H1 (cell line): Measurements from ENCODE around the gene NCF2. TPM values are rescaled to one million over a fixed set of nuclear protein-coding genes. Genes with fewer than 3 reads are reported as not detected.

ENCODE experiments used
- CTCF ChIA-PET: fragments of 300-600 bp; sonication (Branson Sonifier 250); formaldehyde crosslinking; loops from one replicate; lab custom pipeline; 2021; ENCODE audit not compliant: partially characterized antibody; lab: Charles Lee
- POLR2A ChIA-PET: fragments of 300-600 bp; sonication (Branson Sonifier 250); formaldehyde crosslinking; loops from one replicate; lab custom pipeline; 2021; ENCODE audit warnings: inconsistent platforms; ENCODE audit not compliant: partially characterized antibody; lab: Charles Lee
- DNase-seq, 2 experiments: peaks; one replicate each; pipeline versions ENCODE4 v3.0.0 to v3.0.0-alpha.2; 2010 to 2022; ENCODE audit warnings: low spot score in 2 of 2, low read depth in 1 of 2, mixed read lengths in 1 of 2
- FAIRE-seq: peaks from 2 replicates; lab custom pipeline; 2011; peaks lifted over from hg19 to GRCh38; lab: Jason Lieb, UNC
- H2AFZ ChIP-seq: 2 replicates; pipeline ENCODE4 v1.8.1; 2012; ENCODE audit warnings: low read length, inconsistent platforms
- H2AK5ac ChIP-seq: 2 replicates; pipeline ENCODE4 v1.6.1; 2013; ENCODE audit warnings: low read depth, low read length
- H2BK120ac ChIP-seq: replicated peaks from 2 replicates; pipeline ENCODE3; 2013; ENCODE audit warnings: low read depth, low read length, inconsistent platforms
- H2BK12ac ChIP-seq: 2 replicates; pipeline ENCODE4 v1.6.1; 2013; ENCODE audit warnings: low read depth, low read length
- H2BK15ac ChIP-seq: 2 replicates; pipeline ENCODE4 v1.6.1; 2013; ENCODE audit warnings: low read length
- H2BK20ac ChIP-seq: 2 replicates; pipeline ENCODE4 v1.6.1; 2013; ENCODE audit warnings: low read length
- H2BK5ac ChIP-seq: 2 replicates; pipeline ENCODE4 v1.6.1; 2013; ENCODE audit warnings: low read depth, low read length
- H3K14ac ChIP-seq: 2 replicates; pipeline ENCODE4 v1.6.1; 2013; ENCODE audit warnings: inconsistent platforms; ENCODE audit not compliant: insufficient read length
- H3K18ac ChIP-seq: 2 replicates; pipeline ENCODE4 v1.6.1; 2013; ENCODE audit warnings: low read length; ENCODE audit errors: extremely low read depth
- H3K23ac ChIP-seq: 2 replicates; pipeline ENCODE4 v1.6.1; 2013; ENCODE audit warnings: inconsistent platforms; ENCODE audit not compliant: insufficient read length
- H3K23me2 ChIP-seq: 2 replicates; pipeline ENCODE4 v1.6.1; 2013; ENCODE audit warnings: low read depth, low read length
- H3K27ac ChIP-seq: 2 replicates; pipeline ENCODE4 v1.6.1; 2011; ENCODE audit warnings: low read depth, low read length, inconsistent platforms
- H3K27me3 ChIP-seq, 4 experiments: replicated peaks in 1 of 4; 1 replicate in 1 of 4; 2 replicates in 3 of 4; pipeline versions ENCODE4 v1.6.1 to v1.8.1; 2011 to 2013; ENCODE audit warnings: low read length in 3 of 4, mild to moderate bottlenecking in 3 of 4, inconsistent platforms in 2 of 4, mixed read lengths in 2 of 4, moderate library complexity in 1 of 4; ENCODE audit not compliant: control insufficient read depth in 3 of 4, insufficient read depth in 3 of 4; ENCODE audit errors: extremely low read depth in 1 of 4
- H3K36me3 ChIP-seq, 4 experiments: 2 replicates each; pipeline versions ENCODE4 v1.6.1 to v1.8.1; 2011 to 2013; ENCODE audit warnings: mild to moderate bottlenecking in 4 of 4, low read length in 3 of 4, moderate library complexity in 2 of 4, control low read depth in 1 of 4, inconsistent platforms in 1 of 4; ENCODE audit not compliant: insufficient read depth in 4 of 4, control insufficient read depth in 2 of 4
- H3K4ac ChIP-seq: replicated peaks from 2 replicates; pipeline ENCODE3; 2013; ENCODE audit warnings: low read length, low read depth, mixed read lengths, inconsistent platforms; ENCODE audit not compliant: insufficient read length
- H3K4me1 ChIP-seq, 4 experiments: replicated peaks in 1 of 4; 1 replicate in 1 of 4; 2 replicates in 3 of 4; pipeline versions ENCODE4 v1.6.1 to v1.8.1; 2011 to 2013; ENCODE audit warnings: low read length in 3 of 4, inconsistent platforms in 2 of 4, mixed read lengths in 1 of 4; ENCODE audit not compliant: insufficient read depth in 4 of 4, control insufficient read depth in 3 of 4
- H3K4me2 ChIP-seq, 2 experiments: 2 replicates each; pipeline versions ENCODE4 v1.6.1 to v1.8.1; 2011 to 2013; ENCODE audit warnings: low read depth in 2 of 2, low read length in 2 of 2, control low read depth in 1 of 2, inconsistent platforms in 1 of 2, mild to moderate bottlenecking in 1 of 2; ENCODE audit not compliant: insufficient read depth in 1 of 2
- H3K4me3 ChIP-seq, 4 experiments: fragments of 200-600, 300-600 bp in 1 of 4; sonication (generic), shearing (Covaris generic), sonication (Bioruptor Twin) in 1 of 4; 2 replicates each; pipeline versions ENCODE4 v1.5.1 to v1.8.1; 2011 to 2016; ENCODE audit warnings: low read length in 4 of 4, low read depth in 3 of 4, control low read depth in 2 of 4, inconsistent platforms in 2 of 4, mild to moderate bottlenecking in 2 of 4, mixed read lengths in 1 of 4, moderate library complexity in 1 of 4; ENCODE audit not compliant: insufficient read depth in 2 of 4; ENCODE audit errors: extremely low read depth in 1 of 4
- H3K56ac ChIP-seq: replicated peaks from 2 replicates; pipeline ENCODE3; 2013; ENCODE audit warnings: low read depth, mild to moderate bottlenecking, mixed read lengths, low read length, inconsistent platforms; ENCODE audit not compliant: insufficient read length
- H3K79me1 ChIP-seq: 2 replicates; pipeline ENCODE4 v1.6.1; 2013; ENCODE audit warnings: low read depth, low read length, control low read depth
- H3K79me2 ChIP-seq, 2 experiments: 2 replicates each; pipeline versions ENCODE4 v1.6.1 to v1.8.1; 2012 to 2013; ENCODE audit warnings: low read length in 2 of 2, mild to moderate bottlenecking in 2 of 2, inconsistent platforms in 1 of 2; ENCODE audit not compliant: insufficient read depth in 2 of 2, control insufficient read depth in 1 of 2
- H3K9ac ChIP-seq, 4 experiments: replicated peaks in 1 of 4; 1 replicate in 1 of 4; 2 replicates in 3 of 4; pipeline versions ENCODE4 v1.6.1 to v1.8.1; 2011 to 2013; ENCODE audit warnings: low read depth in 3 of 4, low read length in 3 of 4, control low read depth in 2 of 4, mild to moderate bottlenecking in 2 of 4, moderate library complexity in 2 of 4, inconsistent platforms in 1 of 4; ENCODE audit errors: extremely low read depth in 1 of 4
- H3K9me3 ChIP-seq, 2 experiments: 2 replicates each; pipeline versions ENCODE4 v1.6.1 to v1.8.1; 2012 to 2013; ENCODE audit warnings: mild to moderate bottlenecking in 2 of 2, moderate library complexity in 2 of 2, control low read depth in 1 of 2, inconsistent platforms in 1 of 2, low read depth in 1 of 2, low read length in 1 of 2, mixed read lengths in 1 of 2; ENCODE audit not compliant: insufficient read depth in 2 of 2
- H4K20me1 ChIP-seq, 2 experiments: replicated peaks in 1 of 2; 2 replicates each; pipeline versions ENCODE3 to v1.8.1; 2011 to 2013; ENCODE audit warnings: inconsistent platforms in 2 of 2, low read length in 2 of 2, mild to moderate bottlenecking in 1 of 2; ENCODE audit not compliant: insufficient read depth in 2 of 2, control insufficient read depth in 1 of 2
- H4K5ac ChIP-seq: 2 replicates; pipeline ENCODE4 v1.6.1; 2013; ENCODE audit warnings: low read length, low read depth, mixed read lengths, inconsistent platforms; ENCODE audit not compliant: insufficient read length
- H4K8ac ChIP-seq: 2 replicates; pipeline ENCODE4 v1.8.0; 2013; ENCODE audit warnings: mild to moderate bottlenecking, moderate library complexity, low read length, inconsistent platforms; ENCODE audit not compliant: insufficient read depth; ENCODE audit errors: extremely low read depth
- H4K91ac ChIP-seq: replicated peaks from 2 replicates; pipeline ENCODE3; 2013; ENCODE audit warnings: low read length, mixed read lengths, inconsistent platforms; ENCODE audit not compliant: insufficient read length
- RXRA ChIP-seq: IDR thresholded peaks from 2 replicates; pipeline ENCODE4 v1.6.1; 2011; ENCODE audit warnings: low read depth, mild to moderate bottlenecking, low read length, moderate library complexity; ENCODE audit not compliant: insufficient read depth
- WGBS, 2 experiments: shearing (Covaris generic) in 1 of 2; methylation state at CpG; one replicate each; pipeline versions ENCODE4 v1.1.6 to v1.1.7; 2013 to 2015; ENCODE audit warnings: low lambda C conversion rate in 2 of 2, mixed read lengths in 2 of 2, inconsistent platforms in 1 of 2, low coverage in 1 of 2, missing lambda C conversion rate in 1 of 2; ENCODE audit not compliant: insufficient replicate concordance in 2 of 2, insufficient coverage in 1 of 2, insufficient read length in 1 of 2; ENCODE audit errors: extremely low coverage in 1 of 2, missing lambda C conversion rate in 1 of 2; 5-methylcytosine and 5-hydroxymethylcytosine counted together
- polyA plus RNA-seq, 7 experiments: library from polyadenylated mRNA; depleted of rRNA in 3 of 7; stranded (reverse) in 5 of 7; unstranded in 2 of 7; fragments of >200 nt in 5 of 7; fragments of 200-250 nt in 2 of 7; gene quantifications; 1 replicate in 5 of 7; 2 replicates in 1 of 7; 4 replicates in 1 of 7; pipeline versions ENCODE4 v1.2.1 to v1.2.3, GENCODE V29; 2011 to 2013; ENCODE audit warnings: missing spikeins in 2 of 7, mixed read lengths in 2 of 7
- total RNA-seq: library from RNA; stranded (reverse); fragmentation: NEBNext Ultra II Directional; extraction: Animal tissue kit (Norgen Biotek cat#: 25700); gene quantifications from 2 replicates; pipeline ENCODE4 v1.2.1, GENCODE V29; 2021

NCF2 gene
- total and polyA plus RNA-seq, 2 of the 8 experiments (the other 6 are each of a cell fraction or from before 2014, with no cell fraction given): not detected

GRCh38 chr1:183512450-183512849 is 77.8 kb downstream of the NCF2 start:
- H3K4me2 ChIP-seq: no peak overlapping the region
- no peak overlapping the region for H2AFZ ChIP-seq
- H3K4ac ChIP-seq: no peak overlapping the region
- no peak overlapping the region for H3K23ac ChIP-seq
- FAIRE-seq (no peak), DNase-seq (no peak)
- H4K5ac ChIP-seq: no peak overlapping the region
- CTCF ChIA-PET: no interaction called here
- H3K14ac ChIP-seq: no peak overlapping the region
- no peaks in the 10 kb centered on the region for H3K9me3 ChIP-seq
- no peak overlapping the region for H3K18ac ChIP-seq
- no peak for TF ChIP-seq RXRA
- no peak overlapping the region for H3K56ac ChIP-seq
- H2BK12ac ChIP-seq: no peak overlapping the region
- peaks cover 0 to 16% (median 3%) of the 10 kb centered on the region in 4 experiments; a peak in 5 of 8 replicates for H3K36me3 ChIP-seq
- no peak overlapping the region for H2BK120ac ChIP-seq
- no peak overlapping the region for H3K9ac ChIP-seq
- no peak overlapping the region for H4K8ac ChIP-seq
- no peak overlapping the region for H3K4me3 ChIP-seq
- H3K79me1 ChIP-seq: peaks cover 2% of the 10 kb centered on the region; the same call in 1 of the 2 replicates
- H3K4me1 ChIP-seq: no peaks in the 10 kb centered on the region
- no peak overlapping the region for H4K91ac ChIP-seq
- POLR2A ChIA-PET: no interaction called here
- H3K27me3 ChIP-seq: no peaks in the 10 kb centered on the region
- H2BK20ac ChIP-seq: no peak overlapping the region
- H3K79me2 ChIP-seq: peaks cover 0 to 48% of the 10 kb centered on the region in 2 experiments; a peak in 2 of 4 replicates
- no peak overlapping the region for H2BK5ac ChIP-seq
- peaks cover 0 to 6% of the 10 kb centered on the region in 2 experiments for H4K20me1 ChIP-seq
- WGBS, 2 experiments: 80% methylated on average over 2 of the region's 2 CpGs; no CpG with 5 or more reads in 1 of the 2 experiments
- no peak overlapping the region for H3K27ac ChIP-seq
- no peak overlapping the region for H2BK15ac ChIP-seq
- H2AK5ac ChIP-seq: no peak overlapping the region
- no peaks in the 10 kb centered on the region for H3K23me2 ChIP-seq
